ENCODE measurements around the gene CC2D2B.
"Not testable (repeated sequence)": the region's sequence is repeated elsewhere in the genome, so short reads cannot be mapped to it uniquely, and the experiment has no call there.

Gene CC2D2B

DNA sequence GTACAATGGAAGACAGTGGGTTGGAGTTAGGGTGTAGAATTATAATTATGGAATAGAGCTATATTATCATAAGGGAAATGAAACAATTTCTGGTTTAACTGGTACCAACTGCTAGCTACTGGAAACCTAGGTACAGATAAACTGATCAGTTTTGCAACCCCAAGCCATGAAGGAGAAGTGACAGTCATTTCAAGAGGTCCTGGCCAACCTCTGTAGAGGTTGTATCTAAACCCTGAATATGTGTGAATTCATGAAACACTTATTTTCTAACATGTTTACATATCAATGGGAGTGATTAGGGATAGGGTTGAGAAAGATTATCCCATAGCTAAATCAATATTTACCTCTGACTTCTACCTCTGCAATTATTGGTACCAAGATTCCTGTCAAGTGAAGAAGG lies 29.9 kb upstream of the CC2D2B start:
- no peak for TF ChIP-seq YY1 (IDR thresholded peaks at IDR 0.05; ENCODE audit: insufficient read depth, insufficient read length)
- TF ChIP-seq ZNF274 (IDR thresholded peaks at IDR 0.05; ENCODE audit: low read depth, low read length): no peak
- TF ChIP-seq SUZ12 (IDR thresholded peaks at IDR 0.05; ENCODE audit: extremely low read depth, insufficient read depth, insufficient read length): no peak
- Histone ChIP-seq H3K36me3 (ENCODE audit: insufficient read depth, insufficient read length, low read length) (peaks cover 9% of the 10 kb centered on the region), H3K9ac (ENCODE audit: insufficient read length, low read depth) (no peak overlapping the region), H3K9me3 (ENCODE audit: insufficient read depth, low read length) (peaks cover 26% of the 10 kb centered on the region; the same call in 1 of the 2 replicates), H3K4me1 (ENCODE audit: insufficient read depth, insufficient read length) (no peaks in the 10 kb centered on the region), H3K4me3 (ENCODE audit: insufficient read length, low read depth) (no peak overlapping the region), H3K27me3 (ENCODE audit: insufficient read depth, insufficient read length) (no peaks in the 10 kb centered on the region)
- DNase-seq (ENCODE audit: low read depth, low spot score): no peak

DNA sequence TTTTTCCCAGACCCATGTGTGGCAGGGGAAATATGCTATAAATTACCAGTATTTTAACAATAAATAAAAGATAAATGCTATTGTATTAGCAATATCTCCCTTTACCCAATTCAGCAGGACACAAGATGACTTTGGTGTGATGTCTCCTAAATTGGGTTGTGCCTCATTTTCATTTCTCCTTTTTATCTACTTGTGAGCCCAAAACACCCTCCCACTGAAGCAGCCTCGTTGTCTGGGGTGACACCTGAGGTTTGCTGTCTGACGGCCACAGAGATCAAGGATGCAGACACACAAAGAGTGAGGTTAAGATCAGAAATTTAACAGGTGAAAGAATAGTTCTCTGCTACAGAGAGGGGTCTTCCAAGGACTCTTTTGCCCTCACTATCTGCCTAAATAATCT lies 27.1 kb upstream of the CC2D2B start:
- Histone ChIP-seq H3K4me3 (ENCODE audit: insufficient read length, low read depth) (no peak overlapping the region), H3K9ac (ENCODE audit: insufficient read length, low read depth) (no peak overlapping the region), H3K36me3 (ENCODE audit: insufficient read depth, insufficient read length, low read length) (peaks cover 9% of the 10 kb centered on the region), H3K9me3 (ENCODE audit: insufficient read depth, low read length) (0 out of 2 replicates have a peak, but pooled peaks cover 9% of the 10 kb centered on the region), H3K27me3 (ENCODE audit: insufficient read depth, insufficient read length) (no peaks in the 10 kb centered on the region), H3K4me1 (ENCODE audit: insufficient read depth, insufficient read length) (no peaks in the 10 kb centered on the region)
- TF ChIP-seq ZNF274 (IDR thresholded peaks at IDR 0.05; ENCODE audit: low read depth, low read length) (no peak), YY1 (IDR thresholded peaks at IDR 0.05; ENCODE audit: insufficient read depth, insufficient read length) (no peak), SUZ12 (IDR thresholded peaks at IDR 0.05; ENCODE audit: extremely low read depth, insufficient read depth, insufficient read length) (no peak)
- no peak for DNase-seq (ENCODE audit: low read depth, low spot score)

DNA sequence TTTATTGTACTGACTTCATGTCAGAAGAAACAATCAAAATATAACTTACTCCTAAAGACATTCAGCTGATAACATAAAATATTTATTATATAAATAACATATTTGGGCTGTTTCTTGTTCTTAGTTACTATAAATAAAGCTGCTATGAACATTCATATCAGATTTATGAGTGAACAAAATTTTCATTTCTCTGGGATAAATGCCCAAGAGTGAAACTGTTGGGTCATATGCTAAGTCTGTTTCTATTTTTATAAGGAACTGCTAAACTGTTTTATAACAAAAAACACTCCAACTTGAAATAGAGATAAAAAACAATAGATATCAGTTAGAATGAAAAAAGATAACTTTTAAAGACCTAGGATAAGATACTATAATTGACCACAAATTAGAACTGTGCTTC lies 26.5 kb upstream of the CC2D2B start:
- Histone ChIP-seq H3K36me3 (ENCODE audit: insufficient read depth, insufficient read length, low read length) (peaks cover 7% of the 10 kb centered on the region), H3K9me3 (ENCODE audit: insufficient read depth, low read length) (0 out of 2 replicates have a peak, but pooled peaks cover 3% of the 10 kb centered on the region), H3K9ac (ENCODE audit: insufficient read length, low read depth) (no peak overlapping the region), H3K4me3 (ENCODE audit: insufficient read length, low read depth) (no peak overlapping the region), H3K27me3 (ENCODE audit: insufficient read depth, insufficient read length) (no peaks in the 10 kb centered on the region), H3K4me1 (ENCODE audit: insufficient read depth, insufficient read length) (no peaks in the 10 kb centered on the region)
- TF ChIP-seq ZNF274 (IDR thresholded peaks at IDR 0.05; ENCODE audit: low read depth, low read length): no peak
- no peak for TF ChIP-seq SUZ12 (IDR thresholded peaks at IDR 0.05; ENCODE audit: extremely low read depth, insufficient read depth, insufficient read length)
- TF ChIP-seq YY1 (IDR thresholded peaks at IDR 0.05; ENCODE audit: insufficient read depth, insufficient read length): no peak
- DNase-seq (ENCODE audit: low read depth, low spot score): no peak

DNA sequence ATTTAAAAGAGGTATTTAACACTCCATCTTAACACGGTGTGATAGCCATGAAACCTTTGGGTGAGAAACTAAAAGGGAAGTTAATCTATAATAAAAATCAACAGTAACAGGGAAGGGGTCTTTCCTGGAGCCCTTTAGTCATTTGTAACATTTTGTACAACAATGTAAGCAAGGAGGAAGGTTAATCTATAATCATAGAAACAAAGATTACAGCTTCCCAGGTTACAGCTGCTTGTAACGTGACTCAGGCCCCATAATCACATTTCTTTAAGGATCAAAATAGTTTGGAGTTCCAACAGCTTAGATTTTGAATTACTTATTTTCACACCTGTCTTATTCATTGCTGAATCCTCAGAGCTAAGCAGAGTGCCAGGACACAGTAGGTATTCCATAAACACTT lies 17.9 kb upstream of the CC2D2B start:
- no peaks in the 10 kb centered on the region for H3K27me3 ChIP-seq (ENCODE audit: insufficient read depth, insufficient read length)
- no peak overlapping the region for H3K9ac ChIP-seq (ENCODE audit: insufficient read length, low read depth)
- H3K4me3 ChIP-seq (ENCODE audit: insufficient read length, low read depth): no peak overlapping the region
- no peak for DNase-seq (ENCODE audit: low read depth, low spot score)
- no peaks in the 10 kb centered on the region for H3K9me3 ChIP-seq (ENCODE audit: insufficient read depth, low read length)
- peaks cover 7% of the 10 kb centered on the region for H3K36me3 ChIP-seq (ENCODE audit: insufficient read depth, insufficient read length, low read length)
- no peaks in the 10 kb centered on the region for H3K4me1 ChIP-seq (ENCODE audit: insufficient read depth, insufficient read length)
- TF ChIP-seq SUZ12 (IDR thresholded peaks at IDR 0.05; ENCODE audit: extremely low read depth, insufficient read depth, insufficient read length): no peak
- TF ChIP-seq ZNF274 (IDR thresholded peaks at IDR 0.05; ENCODE audit: low read depth, low read length): no peak
- no peak for TF ChIP-seq YY1 (IDR thresholded peaks at IDR 0.05; ENCODE audit: insufficient read depth, insufficient read length)

DNA sequence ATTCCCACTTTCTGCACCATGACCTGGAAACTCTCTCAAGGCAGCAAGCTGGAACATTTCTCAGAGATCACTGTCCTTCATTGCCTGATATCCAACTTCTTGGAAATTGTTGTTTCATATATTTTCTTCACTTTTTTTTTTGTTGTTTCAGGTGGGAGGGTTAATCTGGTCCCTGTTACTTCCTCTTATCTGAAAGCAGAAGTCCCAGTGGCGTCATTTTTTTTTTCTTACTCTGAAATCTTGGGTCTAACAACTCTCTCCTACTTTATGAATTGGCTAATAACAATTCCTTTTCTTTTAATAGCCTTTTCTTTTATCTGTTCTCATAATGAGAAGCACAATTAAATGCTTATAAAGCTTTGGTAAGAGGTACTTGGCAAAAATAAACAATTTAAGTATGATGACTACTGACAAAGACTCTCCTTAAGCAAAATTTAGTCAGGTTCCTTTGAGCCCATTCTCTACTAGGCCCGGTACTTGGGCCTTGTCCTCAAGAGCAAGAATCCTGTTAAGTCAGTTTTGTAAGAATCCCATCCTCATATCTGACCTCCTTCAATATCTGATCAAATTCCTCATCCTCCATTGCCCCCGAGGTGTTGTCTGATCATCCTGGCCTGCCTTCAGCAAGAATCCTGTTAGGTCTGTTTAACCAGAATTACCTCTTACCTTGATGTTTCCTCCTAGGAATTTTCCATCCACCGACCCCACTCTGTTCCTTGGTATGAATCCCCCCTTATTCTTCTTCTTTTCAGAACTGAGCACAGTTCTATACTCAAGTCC lies 11.5 kb upstream of the CC2D2B start:
- no peaks in the 10 kb centered on the region for H3K9me3 ChIP-seq (ENCODE audit: insufficient read depth, low read length)
- H3K4me3 ChIP-seq (ENCODE audit: insufficient read length, low read depth): no peak overlapping the region
- DNase-seq (ENCODE audit: low read depth, low spot score): no peak
- H3K9ac ChIP-seq (ENCODE audit: insufficient read length, low read depth): no peak overlapping the region
- no peaks in the 10 kb centered on the region for H3K4me1 ChIP-seq (ENCODE audit: insufficient read depth, insufficient read length)
- no peaks in the 10 kb centered on the region for H3K27me3 ChIP-seq (ENCODE audit: insufficient read depth, insufficient read length)
- TF ChIP-seq YY1 (IDR thresholded peaks at IDR 0.05; ENCODE audit: insufficient read depth, insufficient read length) (no peak), SUZ12 (IDR thresholded peaks at IDR 0.05; ENCODE audit: extremely low read depth, insufficient read depth, insufficient read length) (no peak), ZNF274 (IDR thresholded peaks at IDR 0.05; ENCODE audit: low read depth, low read length) (no peak)
- H3K36me3 ChIP-seq (ENCODE audit: insufficient read depth, insufficient read length, low read length): peaks cover 13% of the 10 kb centered on the region

DNA sequence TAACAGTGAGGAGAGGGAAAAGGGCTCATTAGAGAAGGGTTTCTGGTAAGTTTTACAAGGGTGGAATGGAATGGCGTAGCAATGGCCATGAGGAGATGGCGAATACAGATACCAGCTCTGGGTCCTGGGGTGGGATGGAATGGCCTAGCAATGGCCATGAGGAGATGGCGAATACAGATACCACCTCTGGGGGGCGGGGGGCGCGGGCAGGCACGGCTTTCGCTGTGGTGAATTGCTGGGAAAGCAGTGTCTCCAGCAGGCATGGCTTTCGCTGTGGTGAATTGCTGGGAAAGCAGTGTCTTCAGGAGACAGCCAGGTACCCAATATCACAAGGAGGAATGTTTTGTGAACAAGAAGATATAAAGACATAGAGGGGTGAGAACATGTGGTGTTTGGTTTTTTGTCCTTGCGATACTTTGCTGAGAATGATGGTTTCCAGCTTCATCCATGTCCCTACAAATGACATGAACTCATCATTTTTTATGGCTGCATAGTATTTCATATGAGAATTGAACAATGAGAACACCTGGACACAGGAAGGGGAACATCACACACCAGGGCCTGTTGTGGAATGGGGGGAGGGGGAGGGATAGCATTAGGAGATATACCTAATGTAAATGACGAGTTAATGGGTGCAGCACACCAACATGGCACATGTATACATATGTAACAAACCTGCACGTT lies 1.7 kb upstream of the CC2D2B start:
- not testable (repeated sequence) for H3K9ac ChIP-seq (ENCODE audit: insufficient read length, low read depth); H3K4me1 ChIP-seq (ENCODE audit: insufficient read depth, insufficient read length); H3K9me3 ChIP-seq (ENCODE audit: insufficient read depth, low read length); DNase-seq (ENCODE audit: low read depth, low spot score); H3K4me3 ChIP-seq (ENCODE audit: insufficient read length, low read depth); H3K27me3 ChIP-seq (ENCODE audit: insufficient read depth, insufficient read length)
- peaks cover 37% of the 10 kb centered on the region for H3K36me3 ChIP-seq (ENCODE audit: insufficient read depth, insufficient read length, low read length)

DNA sequence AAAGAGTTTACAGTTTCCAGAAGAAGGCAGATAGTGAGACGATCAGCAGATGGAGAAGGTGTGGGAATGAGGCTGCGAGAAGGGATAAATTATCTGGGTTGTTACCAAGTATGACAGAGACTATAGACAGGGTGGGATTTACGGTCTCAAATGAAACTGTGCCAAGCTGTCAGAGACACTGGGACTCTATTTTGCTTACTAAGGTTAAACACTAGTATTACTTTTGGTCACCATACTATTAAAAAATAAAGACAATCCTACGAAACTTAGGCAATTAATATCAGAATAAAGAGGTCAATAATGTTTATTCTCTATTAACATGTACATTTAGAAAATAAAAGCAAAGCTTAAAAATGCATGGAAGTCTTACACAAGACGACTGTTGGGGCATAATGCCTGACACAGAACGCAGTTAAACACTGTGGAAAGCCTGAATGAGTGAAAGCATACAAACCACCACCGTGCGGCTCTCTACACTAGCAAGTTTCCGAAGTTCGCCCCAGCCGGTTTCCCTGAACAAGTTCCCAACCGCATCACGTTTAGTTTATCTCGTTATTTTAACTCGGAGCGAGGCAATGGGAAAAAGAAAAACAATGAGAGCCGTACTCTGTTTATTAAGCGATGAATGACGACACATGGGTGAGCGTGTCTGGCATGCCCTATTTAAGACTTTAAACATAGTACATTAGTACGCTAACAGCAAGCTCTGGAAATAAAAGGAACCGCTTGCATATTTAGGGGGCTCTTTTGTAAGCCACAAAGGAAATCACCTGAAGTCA lies 909 bp upstream of the CC2D2B start:
- Histone ChIP-seq H3K9me3 (ENCODE audit: insufficient read depth, low read length) (no peaks in the 10 kb centered on the region), H3K4me1 (ENCODE audit: insufficient read depth, insufficient read length) (no peaks in the 10 kb centered on the region), H3K4me3 (ENCODE audit: insufficient read length, low read depth) (peak overlapping the region; percentile 81), H3K36me3 (ENCODE audit: insufficient read depth, insufficient read length, low read length) (peaks cover 35% of the 10 kb centered on the region), H3K27me3 (ENCODE audit: insufficient read depth, insufficient read length) (no peaks in the 10 kb centered on the region), H3K9ac (ENCODE audit: insufficient read length, low read depth) (peak overlapping the region; percentile 90)
- TF ChIP-seq ZNF274 (IDR thresholded peaks at IDR 0.05; ENCODE audit: low read depth, low read length) (no peak), YY1 (IDR thresholded peaks at IDR 0.05; ENCODE audit: insufficient read depth, insufficient read length) (no peak), SUZ12 (IDR thresholded peaks at IDR 0.05; ENCODE audit: extremely low read depth, insufficient read depth, insufficient read length) (no peak)
- DNase-seq (ENCODE audit: low read depth, low spot score): peak; percentile 30

Data from NT2/D1 (cell line).